Transverse colon (tissue), 4 donors: ENCODE measurements around the gene RAC2. TPM values are rescaled to one million over a fixed set of nuclear protein-coding genes. Genes with fewer than 3 reads are reported as not detected.

Experiments
- DNase-seq: peaks from one replicate; pipeline ENCODE4 v3.0.0-alpha.2; 2019
- H3K27ac ChIP-seq, 4 donors: fragments of 200-600 bp; sonication (generic); 2 replicates each; pipeline ENCODE4 v1.5.1; 2016 to 2018; ENCODE audit warnings: inconsistent platforms in 4 of 4
- H3K27me3 ChIP-seq: fragments of 200-600 bp; sonication (generic); 2 replicates; pipeline ENCODE4 v1.5.1; 2017; ENCODE audit warnings: inconsistent platforms
- H3K36me3 ChIP-seq, 4 donors: fragments of 200-600 bp; sonication (generic); 2 replicates each; pipeline ENCODE4 v1.5.1; 2017 to 2019; ENCODE audit warnings: inconsistent platforms in 4 of 4
- H3K4me1 ChIP-seq, 4 donors: fragments of 200-600 bp; sonication (generic); 2 replicates each; pipeline ENCODE4 v1.5.1; 2017 to 2020; ENCODE audit warnings: inconsistent platforms in 4 of 4
- H3K4me3 ChIP-seq, 4 donors: fragments of 200-600 bp; sonication (generic); 1 replicate in 1 of 4; 2 replicates in 3 of 4; pipeline versions ENCODE4 v1.5.1 to v1.6.1; 2017 to 2019; ENCODE audit warnings: inconsistent platforms in 4 of 4
- H3K9me3 ChIP-seq, 2 donors: fragments of 200-600 bp; sonication (generic); 2 replicates each; pipeline ENCODE4 v1.5.1; 2017 to 2019; ENCODE audit warnings: inconsistent platforms in 2 of 2
- CTCF ChIP-seq, 5 experiments: fragments of 200-600 bp in 3 of 5; fragments of 450-650 bp in 2 of 5; sonication (generic) in 3 of 5; IDR thresholded peaks; 1 replicate in 2 of 5; 2 replicates in 3 of 5; pipeline ENCODE4 v1.5.1; 2016 to 2017; ENCODE audit warnings: antibody characterized with exemption in 5 of 5, inconsistent platforms in 3 of 5, mild to moderate bottlenecking in 2 of 5, moderate library complexity in 1 of 5
- EP300 ChIP-seq: sonication (generic); formaldehyde crosslinking; IDR thresholded peaks from one replicate; pipeline ENCODE4 v1.6.1; 2017; ENCODE audit warnings: antibody characterized with exemption, low read depth
- POLR2A ChIP-seq: fragments of 450-650 bp; IDR thresholded peaks from one replicate; pipeline ENCODE4 v1.6.1; 2016; ENCODE audit warnings: antibody characterized with exemption, mild to moderate bottlenecking, moderate library complexity
- POLR2AphosphoS5 ChIP-seq, 3 donors: sonication (generic); formaldehyde crosslinking; IDR thresholded peaks; one replicate each; pipeline ENCODE4 v1.6.1; 2016; ENCODE audit warnings: antibody characterized with exemption in 3 of 3
- WGBS, 2 donors: methylation state at CpG; one replicate each; pipeline ENCODE4 v1.1.5; 2018; ENCODE audit warnings: low coverage in 1 of 2; 5-methylcytosine and 5-hydroxymethylcytosine counted together
- in situ Hi-C, 4 donors: fragments of 200-750 bp; cut with MboI; loops; one replicate each; pipeline versions ENCODE4 v1.15.0 to v1.15.1; 2017; ENCODE audit warnings: low sequenced_read_pairs in 3 of 4, low pct_ligation_motif_present in 1 of 4, low pct_unique_long_range_greater_than_20kb in 1 of 4
- intact Hi-C: fragments of 100-400 bp; cut with DNase I; formaldehyde crosslinking; loops from one replicate; pipeline ENCODE4 v1.15.1; 2023; ENCODE audit warnings: low total_unique reads
- total RNA-seq, 4 donors: library from RNA; depleted of rRNA; stranded (reverse); fragments of >200 nt; gene quantifications; one replicate each; pipeline ENCODE4 v1.1.0, GENCODE V29; 2016

RAC2 gene
- total RNA-seq, 4 donors from 2014 or later: 5.2 to 36.3 (median 24.0) TPM

GRCh38 chr22:37279331-37280181, 35.5 kb upstream of the RAC2 start:
- Histone ChIP-seq H3K4me3 (no peak overlapping the region), H3K27ac (no peak overlapping the region), H3K27me3 (peaks cover 34% of the 10 kb centered on the region), H3K9me3 (no peaks in the 10 kb centered on the region), H3K4me1 (no peaks in the 10 kb centered on the region), H3K36me3 (no peaks in the 10 kb centered on the region)
- no peak for TF ChIP-seq EP300
- TF ChIP-seq POLR2A: no peak
- TF ChIP-seq CTCF (IDR thresholded peaks at IDR 0.05): no peak
- TF ChIP-seq POLR2AphosphoS5 (IDR thresholded peaks at IDR 0.05): no peak
- DNase-seq: no peak
- intact Hi-C loops: no loop called here
- 49 to 74% methylated on average over 4 to 17 of the region's 17 CpGs for WGBS, 2 donors
- in situ Hi-C loops: no loop called here

- DNase-seq: no peak
- WGBS, 2 donors: 70% methylated on average over 5 of the region's 5 CpGs; no CpG with 5 or more reads in 1 of the 2 donors
- Histone ChIP-seq H3K9me3 (no peaks in the 10 kb centered on the region), H3K4me1 (no peaks in the 10 kb centered on the region), H3K27me3 (peaks cover 30% of the 10 kb centered on the region), H3K27ac (no peak overlapping the region), H3K36me3 (no peaks in the 10 kb centered on the region), H3K4me3 (no peak overlapping the region)
- TF ChIP-seq POLR2AphosphoS5 (IDR thresholded peaks at IDR 0.05): no peak
- TF ChIP-seq POLR2A: no peak
- no peak for TF ChIP-seq EP300
- TF ChIP-seq CTCF (IDR thresholded peaks at IDR 0.05): no peak
- intact Hi-C loops: no loop called here
- in situ Hi-C loops: no loop called here
Observed at GRCh38 chr22:37278261-37278660, 34.2 kb upstream of the RAC2 start.

DNA sequence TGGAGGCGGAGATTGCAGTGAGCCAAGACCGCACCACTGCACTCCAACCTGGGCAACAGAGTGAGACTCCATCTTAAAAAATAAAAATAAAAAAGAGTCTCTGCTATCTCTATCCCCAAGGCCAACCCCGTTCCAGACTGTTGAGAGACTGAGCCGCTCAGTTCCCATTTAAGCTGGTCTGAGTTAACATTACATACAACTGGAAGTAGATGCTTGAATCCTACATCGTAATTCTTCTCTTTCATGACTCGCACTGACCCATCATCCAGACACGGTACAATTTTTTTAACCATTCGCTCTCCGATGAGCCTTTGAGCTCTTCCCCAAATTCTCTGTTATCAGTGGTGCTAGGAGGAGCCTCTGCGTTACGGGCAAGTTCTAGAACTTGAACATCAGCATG, 33.3 kb upstream of the RAC2 start:
- Histone ChIP-seq H3K27ac (no peak overlapping the region), H3K36me3 (no peaks in the 10 kb centered on the region), H3K4me3 (no peak overlapping the region), H3K9me3 (no peaks in the 10 kb centered on the region), H3K27me3 (peaks cover 21% of the 10 kb centered on the region), H3K4me1 (no peaks in the 10 kb centered on the region)
- TF ChIP-seq POLR2AphosphoS5 (IDR thresholded peaks at IDR 0.05) (no peak), EP300 (no peak), POLR2A (no peak), CTCF (IDR thresholded peaks at IDR 0.05) (no peak)
- no peak for DNase-seq
- in situ Hi-C loops (no loop called here), intact Hi-C loops (no loop called here)
- WGBS, 2 donors: 73 to 75% methylated on average over 6 to 11 of the region's 11 CpGs

- H3K27ac ChIP-seq: no peak overlapping the region
- no peaks in the 10 kb centered on the region for H3K4me1 ChIP-seq
- H3K9me3 ChIP-seq: no peaks in the 10 kb centered on the region
- no peaks in the 10 kb centered on the region for H3K36me3 ChIP-seq
- no peak overlapping the region for H3K4me3 ChIP-seq
- intact Hi-C loops: no loop called here
- peaks cover 19% of the 10 kb centered on the region for H3K27me3 ChIP-seq
- in situ Hi-C loops: no loop called here
- DNase-seq: no peak
- 33 to 65% methylated on average over 1 to 2 of the region's 2 CpGs for WGBS, 2 donors
- TF ChIP-seq POLR2A: no peak
- no peak for TF ChIP-seq EP300
- TF ChIP-seq CTCF (IDR thresholded peaks at IDR 0.05): no peak
- TF ChIP-seq POLR2AphosphoS5 (IDR thresholded peaks at IDR 0.05): no peak
Observed at GRCh38 chr22:37276776-37277175, 32.7 kb upstream of the RAC2 start.
